NCI-H526 treated with DMSO at 0.1 percent for 48 hours (cell line): ENCODE results near the gene DTX3.
A peak's percentile ranks its signal among the peaks of the same experiment; 100 is the strongest.
"Not testable (repeated sequence)": the region's sequence is repeated elsewhere in the genome, so short reads cannot be mapped to it uniquely, and the experiment has no call there.

Experiments used
- DNase-seq: peaks from one replicate; lab custom pipeline; 2025; lab: John Stamatoyannopoulos, UW

The DTX3 gene, protein sequence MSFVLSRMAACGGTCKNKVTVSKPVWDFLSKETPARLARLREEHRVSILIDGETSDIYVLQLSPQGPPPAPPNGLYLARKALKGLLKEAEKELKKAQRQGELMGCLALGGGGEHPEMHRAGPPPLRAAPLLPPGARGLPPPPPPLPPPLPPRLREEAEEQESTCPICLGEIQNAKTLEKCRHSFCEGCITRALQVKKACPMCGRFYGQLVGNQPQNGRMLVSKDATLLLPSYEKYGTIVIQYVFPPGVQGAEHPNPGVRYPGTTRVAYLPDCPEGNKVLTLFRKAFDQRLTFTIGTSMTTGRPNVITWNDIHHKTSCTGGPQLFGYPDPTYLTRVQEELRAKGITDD

GRCh38 chr12:57604454-57604991 lies at the start of gene DTX3:
Gene DTX3 (plus strand): TSS chr12:57604824. CDS start chr12:57606518, 1,694 bp downstream.
- peak; percentile 15 for DNase-seq

- DNase-seq: no peak
These were observed 49.7 kb upstream of the DTX3 start for GRCh38 chr12:57554897-57555296.

GRCh38 chr12:57558864-57559263 lies 45.8 kb upstream of the DTX3 start:
- DNase-seq: no peak

GRCh38 chr12:57560516-57560915 lies 44.1 kb upstream of the DTX3 start:
- no peak for DNase-seq

GRCh38 chr12:57561117-57561516 lies 43.5 kb upstream of the DTX3 start:
- DNase-seq: not testable (repeated sequence)

- DNase-seq: no peak
These were observed 41.3 kb upstream of the DTX3 start for GRCh38 chr12:57563358-57563757.

DNA sequence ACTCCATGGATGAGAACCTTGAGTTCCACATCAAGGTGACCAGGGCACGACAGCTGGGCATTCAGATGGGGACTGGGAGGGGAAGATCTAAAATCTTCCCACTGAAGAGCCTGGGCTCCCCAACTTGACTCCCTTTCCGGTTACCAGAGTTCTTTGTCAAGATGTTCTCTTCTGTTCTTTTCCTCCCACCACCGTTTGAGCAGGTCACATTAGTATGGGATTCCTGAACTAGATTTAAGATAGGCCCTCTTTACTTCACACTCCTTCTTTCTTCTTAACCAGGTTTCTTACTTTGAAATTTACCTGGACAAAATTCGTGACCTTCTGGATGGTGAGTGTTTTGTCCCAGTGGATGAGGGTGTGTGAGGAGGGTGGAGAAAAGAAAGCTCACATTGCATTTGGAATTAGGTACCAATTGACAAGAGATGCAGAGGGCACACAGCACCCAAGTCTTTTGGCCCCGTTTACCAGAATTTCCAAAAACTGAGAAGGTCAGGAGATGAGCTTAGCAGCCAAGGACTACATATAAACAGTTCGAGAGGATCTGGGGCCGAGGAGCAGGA lies 40.4 kb upstream of the DTX3 start:
- DNase-seq: no peak

DNA sequence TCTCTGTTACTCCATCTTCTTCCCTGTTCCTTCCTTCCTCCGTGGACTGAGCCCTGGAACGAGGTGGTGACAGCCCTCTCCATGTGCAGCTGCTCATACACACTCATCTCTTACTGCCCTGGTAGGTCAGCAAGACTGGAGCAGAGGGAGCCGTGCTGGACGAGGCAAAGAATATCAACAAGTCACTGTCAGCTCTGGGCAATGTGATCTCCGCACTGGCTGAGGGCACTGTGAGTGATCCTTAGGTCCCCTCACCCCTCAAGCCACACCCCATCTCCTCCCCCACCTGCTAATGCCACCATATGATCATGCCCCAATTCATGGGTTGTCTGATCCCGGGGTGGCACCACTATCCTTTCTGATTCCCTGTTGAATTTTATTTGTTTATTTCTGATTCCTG lies 35.8 kb upstream of the DTX3 start:
- no peak for DNase-seq

- no peak for DNase-seq
These were observed 34.8 kb upstream of the DTX3 start for GRCh38 chr12:57569858-57570257.

DNA sequence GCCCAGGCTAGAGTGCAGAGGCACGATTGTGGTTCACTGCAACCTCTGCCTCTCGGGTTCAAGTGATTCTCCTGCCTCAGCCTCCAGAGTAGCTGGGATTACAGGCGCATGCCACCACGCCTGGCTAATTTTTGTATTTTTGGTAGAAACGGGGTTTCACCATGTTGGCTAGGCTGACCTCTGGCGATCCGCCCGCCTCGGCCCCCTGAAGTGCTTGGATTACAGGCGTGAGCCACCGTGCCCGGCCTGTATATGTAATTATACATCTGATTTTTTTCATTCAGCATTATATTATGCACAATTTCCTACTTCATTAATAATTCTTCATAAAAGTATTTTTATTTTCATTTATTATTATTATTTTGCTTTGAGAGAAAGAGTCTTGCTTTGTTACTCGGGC lies 34.2 kb upstream of the DTX3 start:
- not testable (repeated sequence) for DNase-seq

DNA sequence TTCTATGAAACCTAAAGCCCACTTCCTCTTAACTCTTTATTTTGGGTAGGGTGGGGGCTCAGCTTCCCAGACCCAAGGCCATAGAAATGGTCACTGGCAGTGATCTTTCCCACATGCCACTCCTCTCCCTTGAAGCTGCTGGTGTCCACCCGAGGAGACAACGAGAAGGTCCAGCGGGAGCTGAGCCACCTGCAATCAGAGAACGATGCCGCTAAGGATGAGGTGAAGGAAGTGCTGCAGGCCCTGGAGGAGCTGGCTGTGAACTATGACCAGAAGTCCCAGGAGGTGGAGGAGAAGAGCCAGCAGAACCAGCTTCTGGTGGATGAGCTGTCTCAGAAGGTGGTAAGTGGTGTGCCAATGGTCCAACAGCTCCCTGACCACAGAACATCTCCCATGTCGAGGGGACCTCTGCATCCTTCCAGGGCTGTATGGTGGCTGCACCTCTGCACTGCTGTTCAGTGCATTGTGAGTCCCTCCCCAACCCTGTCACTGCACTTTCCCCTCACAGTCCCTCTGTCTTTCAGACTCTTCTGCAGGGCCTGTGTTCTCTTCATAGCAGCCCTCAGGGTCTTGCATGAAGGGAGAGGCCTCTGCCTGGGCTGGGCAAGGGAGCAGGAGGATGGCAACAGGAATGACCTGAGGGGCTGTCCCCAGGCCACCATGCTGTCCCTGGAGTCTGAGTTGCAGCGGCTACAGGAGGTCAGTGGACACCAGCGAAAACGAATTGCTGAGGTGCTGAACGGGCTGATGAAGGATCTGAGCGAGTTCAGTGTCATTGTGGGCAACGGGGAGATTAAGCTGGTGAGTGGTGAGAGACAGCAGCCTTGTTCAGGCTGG lies 32.5 kb upstream of the DTX3 start:
- no peak for DNase-seq

DNA sequence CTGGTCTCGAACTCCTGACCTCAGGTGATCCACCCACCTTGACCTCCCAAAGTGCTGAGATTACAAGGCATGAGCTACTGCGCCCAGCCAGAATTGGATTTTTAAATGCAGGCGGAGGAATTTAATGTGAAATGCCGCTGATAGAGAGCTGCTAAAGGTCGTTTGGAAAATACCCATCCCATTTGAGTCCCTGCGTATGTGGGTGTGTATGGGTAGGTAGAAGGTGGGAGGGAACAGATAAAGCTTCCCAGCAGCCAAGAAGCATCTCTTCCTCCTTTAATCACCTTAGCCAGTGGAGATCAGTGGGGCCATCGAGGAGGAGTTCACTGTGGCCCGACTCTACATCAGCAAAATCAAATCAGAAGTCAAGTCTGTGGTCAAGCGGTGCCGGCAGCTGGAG lies 29.8 kb upstream of the DTX3 start:
- no peak for DNase-seq

DNA sequence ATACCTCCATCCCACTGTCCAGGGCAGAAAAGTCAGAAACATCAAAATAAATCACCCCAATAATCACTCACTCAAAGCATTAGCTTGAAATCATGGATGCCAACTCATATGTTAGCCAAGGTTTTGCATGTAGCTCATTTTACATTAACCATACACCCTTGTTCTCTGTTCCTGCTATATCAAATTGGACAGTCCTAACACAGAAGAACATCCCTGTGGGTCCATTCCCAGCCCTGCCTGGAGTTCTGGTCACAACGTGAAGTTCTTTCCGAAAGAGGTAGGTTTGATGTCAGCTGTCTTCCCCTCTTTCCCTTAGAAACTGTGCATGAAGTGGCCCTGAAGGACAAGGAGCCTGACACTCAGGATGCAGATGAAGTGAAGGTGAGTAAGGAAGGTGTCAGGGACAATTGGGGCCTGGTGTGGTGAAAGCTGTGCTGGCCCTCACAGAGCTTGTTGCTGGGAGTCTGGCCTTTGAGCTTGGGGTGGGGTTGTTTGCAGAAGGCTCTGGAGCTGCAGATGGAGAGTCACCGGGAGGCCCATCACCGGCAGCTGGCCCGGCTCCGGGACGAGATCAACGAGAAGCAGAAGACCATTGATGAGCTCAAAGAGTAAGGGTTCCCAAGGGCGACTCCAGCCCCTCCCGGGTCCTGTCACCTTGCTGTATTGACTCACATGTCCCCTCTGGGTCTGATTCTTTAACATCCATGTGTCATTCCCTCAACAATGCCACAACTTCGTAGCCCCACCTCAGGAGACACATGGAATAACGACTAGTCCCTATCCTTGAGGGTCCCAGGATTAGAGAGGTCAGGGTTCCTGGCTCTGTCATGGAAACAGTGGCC lies 28.6 kb upstream of the DTX3 start:
- no peak for DNase-seq

DNA sequence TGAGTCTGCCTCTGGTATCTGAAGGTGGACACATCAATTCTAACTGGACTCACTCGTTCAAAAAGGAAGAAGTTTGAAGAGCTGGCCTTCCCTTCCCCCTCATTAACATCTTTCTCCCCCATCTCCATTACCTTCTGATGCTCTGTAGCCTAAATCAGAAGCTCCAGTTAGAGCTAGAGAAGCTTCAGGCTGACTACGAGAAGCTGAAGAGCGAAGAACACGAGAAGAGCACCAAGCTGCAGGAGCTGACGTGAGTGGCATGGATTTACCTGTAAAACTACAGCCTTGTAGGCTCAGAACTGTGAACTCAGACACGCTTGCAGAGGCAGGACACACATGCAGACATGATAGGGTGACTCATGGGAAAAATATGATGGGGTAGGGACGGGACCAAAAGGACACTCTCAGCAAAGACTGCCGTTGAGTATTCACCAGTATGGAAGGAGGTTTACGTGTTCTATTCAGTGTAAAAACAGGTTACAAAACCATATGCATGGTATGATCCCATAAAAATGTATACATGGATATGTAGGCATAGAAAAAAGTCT lies 27.9 kb upstream of the DTX3 start:
- DNase-seq: no peak

DNA sequence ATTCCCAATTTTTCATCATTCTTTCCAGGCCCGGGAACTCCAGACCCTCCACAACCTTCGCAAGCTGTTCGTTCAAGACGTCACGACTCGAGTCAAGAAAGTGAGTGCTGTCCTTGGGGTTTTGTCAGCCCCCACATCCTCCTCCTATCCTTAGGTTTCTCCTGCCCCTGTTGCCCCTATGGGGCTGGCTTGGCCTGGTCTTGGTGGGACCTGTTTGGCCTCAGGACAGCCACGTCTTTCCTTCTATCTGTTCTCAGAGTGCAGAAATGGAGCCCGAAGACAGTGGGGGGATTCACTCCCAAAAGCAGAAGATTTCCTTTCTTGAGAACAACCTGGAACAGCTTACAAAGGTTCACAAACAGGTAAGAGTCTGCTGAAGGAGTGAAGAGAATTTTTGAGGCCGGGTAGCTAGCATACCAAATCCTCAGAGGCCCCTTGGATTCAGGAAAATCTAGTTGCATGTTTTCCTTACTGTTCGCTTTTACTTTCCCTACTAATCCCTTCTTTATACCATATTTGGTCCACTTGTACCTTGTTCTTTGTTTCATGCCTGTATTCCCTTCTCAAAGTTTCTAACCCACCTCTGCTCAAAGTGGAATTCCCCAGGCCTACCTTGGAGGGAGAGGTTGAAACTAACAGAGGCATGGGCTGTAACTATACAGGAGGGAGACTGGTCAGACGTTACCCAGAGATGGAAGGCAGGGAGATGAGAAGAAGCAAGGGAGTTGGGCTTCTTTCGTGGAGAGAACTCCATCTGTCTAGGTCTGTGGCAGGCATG lies 26.5 kb upstream of the DTX3 start:
- no peak for DNase-seq

- no peak for DNase-seq
These were observed 25.6 kb upstream of the DTX3 start for GRCh38 chr12:57579011-57579410.

DNA sequence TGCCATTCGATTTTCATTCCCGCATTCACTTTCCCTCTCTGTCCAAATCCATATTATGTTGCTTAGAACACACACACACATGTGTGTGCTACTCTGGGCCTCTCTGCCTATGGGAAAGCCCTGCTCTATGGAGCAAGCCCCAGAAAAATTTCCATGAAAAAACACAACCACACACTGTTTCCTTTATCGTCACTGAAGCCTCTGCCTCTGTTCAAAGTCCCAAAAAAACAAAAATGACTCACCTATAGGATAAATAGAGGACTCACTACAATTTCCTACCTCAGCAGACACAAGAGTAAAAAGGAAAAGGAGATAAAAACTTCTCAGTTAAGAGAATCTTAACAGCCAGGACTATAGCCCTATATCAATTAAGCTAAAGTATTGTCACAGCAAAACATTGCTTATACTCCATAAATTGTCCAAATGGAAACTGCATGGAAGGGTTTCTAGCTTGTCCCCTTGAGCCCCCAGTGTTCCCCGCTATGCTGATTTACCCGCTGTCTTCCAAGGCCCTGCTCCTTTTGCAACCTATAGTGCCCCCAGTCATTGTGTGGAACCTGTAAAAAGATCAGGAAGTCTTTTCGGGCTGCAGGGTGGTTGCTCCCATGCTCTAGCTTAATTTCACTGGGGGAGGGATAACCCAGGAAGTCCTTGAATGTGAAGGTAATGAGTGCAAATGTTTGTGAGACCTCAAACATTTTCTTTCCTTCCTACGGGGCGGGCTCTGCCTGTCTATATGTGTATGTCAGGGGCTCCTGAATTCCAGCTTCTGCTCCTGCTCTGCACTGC lies 24.8 kb upstream of the DTX3 start:
- no peak for DNase-seq

- DNase-seq: no peak
These were observed 24.2 kb upstream of the DTX3 start for GRCh38 chr12:57580466-57580795.

- DNase-seq: no peak
These were observed 22.8 kb upstream of the DTX3 start for GRCh38 chr12:57581802-57582201.

DNA sequence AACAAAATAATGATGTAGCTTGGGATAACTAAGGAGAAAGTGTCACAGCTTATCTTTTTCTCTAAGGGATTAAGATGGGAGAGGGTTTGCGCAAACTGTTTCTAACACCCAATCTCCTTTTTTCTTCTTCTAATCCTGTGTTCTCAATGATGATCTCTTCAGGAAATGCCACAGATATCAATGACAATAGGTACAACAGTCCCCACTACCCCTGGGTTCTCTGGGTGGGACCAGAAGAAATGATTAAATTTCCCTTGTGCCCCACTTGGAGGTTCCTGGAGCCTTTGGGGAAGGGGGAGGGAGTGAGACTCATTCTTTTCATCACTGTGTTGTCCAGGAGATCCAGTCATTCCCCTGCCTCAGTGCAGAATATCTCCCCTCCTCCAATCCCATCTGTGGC lies 22.2 kb upstream of the DTX3 start:
- DNase-seq: no peak
